OCI-LY1 (cell line): ENCODE measurements around the gene MUC6.

ENCODE experiments used
- H2AFZ ChIP-seq: fragments of 200-600 bp; sonication (generic), shearing (Covaris generic); 2 replicates; pipeline ENCODE4 v1.6.0; 2014; ENCODE audit warnings: antibody characterized with exemption, mild to moderate bottlenecking, low read length
- H3F3A ChIP-seq: fragments of 200-600 bp; sonication (generic), shearing (Covaris generic); 2 replicates; pipeline ENCODE4 v1.6.0; 2014; ENCODE audit warnings: mild to moderate bottlenecking, antibody characterized with exemption, low read length, moderate library complexity; ENCODE audit not compliant: insufficient read depth
- H3K27ac ChIP-seq: fragments of 200-600 bp; sonication (generic); 2 replicates; pipeline ENCODE4 v1.5.1; 2014; ENCODE audit warnings: low read length, mixed run types, mild to moderate bottlenecking, low read depth; ENCODE audit not compliant: poor library complexity, severe bottlenecking
- H3K27me3 ChIP-seq: fragments of 200-600 bp; sonication (generic); 2 replicates; pipeline ENCODE4 v1.6.0; 2014; ENCODE audit warnings: antibody characterized with exemption, mild to moderate bottlenecking, low read length, moderate library complexity; ENCODE audit not compliant: insufficient read depth
- H3K36me3 ChIP-seq: fragments of 200-600 bp; sonication (generic); 2 replicates; pipeline ENCODE4 v1.6.1; 2014; ENCODE audit warnings: mild to moderate bottlenecking, antibody characterized with exemption, low read length, moderate library complexity, mixed read lengths; ENCODE audit not compliant: insufficient read depth
- H3K4me1 ChIP-seq: fragments of 200-600 bp; sonication (generic); 2 replicates; pipeline ENCODE4 v1.5.1; 2014; ENCODE audit warnings: mild to moderate bottlenecking, low read length, moderate library complexity; ENCODE audit not compliant: insufficient read depth, severe bottlenecking
- H3K4me2 ChIP-seq: fragments of 200-600 bp; sonication (generic), shearing (Covaris generic); 2 replicates; pipeline ENCODE4 v1.6.1; 2014; ENCODE audit warnings: low read length
- H3K4me3 ChIP-seq: fragments of 200-600 bp; sonication (generic); 2 replicates; pipeline ENCODE4 v1.5.1; 2014; ENCODE audit warnings: low read length, low read depth, mild to moderate bottlenecking, mixed read lengths; ENCODE audit not compliant: poor library complexity, severe bottlenecking
- H3K79me2 ChIP-seq: fragments of 200-600 bp; shearing (Covaris generic); 2 replicates; pipeline ENCODE4 v1.6.1; 2016; ENCODE audit warnings: mixed run types, low read length, mixed read lengths; ENCODE audit not compliant: insufficient read depth
- H3K9ac ChIP-seq: fragments of 200-600 bp; sonication (generic), shearing (Covaris generic); 2 replicates; pipeline ENCODE4 v1.6.1; 2014; ENCODE audit warnings: mild to moderate bottlenecking, low read length, mixed read lengths
- H3K9me2 ChIP-seq: fragments of 200-600 bp; sonication (generic), shearing (Covaris generic); 2 replicates; pipeline ENCODE4 v1.6.1; 2014; ENCODE audit warnings: low read depth, mild to moderate bottlenecking, low read length, mixed read lengths
- H3K9me3 ChIP-seq: fragments of 200-600 bp; shearing (Covaris generic); 2 replicates; pipeline ENCODE4 v1.6.1; 2014; ENCODE audit warnings: low read length, mixed read lengths
- H4K20me1 ChIP-seq: fragments of 200-600 bp; sonication (generic), shearing (Covaris generic); 2 replicates; pipeline ENCODE4 v1.6.0; 2016; ENCODE audit warnings: mild to moderate bottlenecking, low read length; ENCODE audit not compliant: insufficient read depth
- EZH2 ChIP-seq: fragments of 200-600 bp; sonication (generic), shearing (Covaris generic); IDR thresholded peaks from 2 replicates; pipeline ENCODE4 v1.8.0; 2017; ENCODE audit warnings: borderline replicate concordance, mixed run types, mild to moderate bottlenecking, antibody characterized with exemption, low read length, moderate library complexity, mixed read lengths
- TF ChIP-seq, protein P1 (sequence below): fragments of 200-600 bp; sonication (generic), shearing (Covaris generic); IDR thresholded peaks from 2 replicates; pipeline ENCODE4 v1.5.1; 2017; ENCODE audit warnings: mild to moderate bottlenecking, antibody characterized with exemption, low read length, moderate library complexity, mixed read lengths

MUC6 gene

DNA sequence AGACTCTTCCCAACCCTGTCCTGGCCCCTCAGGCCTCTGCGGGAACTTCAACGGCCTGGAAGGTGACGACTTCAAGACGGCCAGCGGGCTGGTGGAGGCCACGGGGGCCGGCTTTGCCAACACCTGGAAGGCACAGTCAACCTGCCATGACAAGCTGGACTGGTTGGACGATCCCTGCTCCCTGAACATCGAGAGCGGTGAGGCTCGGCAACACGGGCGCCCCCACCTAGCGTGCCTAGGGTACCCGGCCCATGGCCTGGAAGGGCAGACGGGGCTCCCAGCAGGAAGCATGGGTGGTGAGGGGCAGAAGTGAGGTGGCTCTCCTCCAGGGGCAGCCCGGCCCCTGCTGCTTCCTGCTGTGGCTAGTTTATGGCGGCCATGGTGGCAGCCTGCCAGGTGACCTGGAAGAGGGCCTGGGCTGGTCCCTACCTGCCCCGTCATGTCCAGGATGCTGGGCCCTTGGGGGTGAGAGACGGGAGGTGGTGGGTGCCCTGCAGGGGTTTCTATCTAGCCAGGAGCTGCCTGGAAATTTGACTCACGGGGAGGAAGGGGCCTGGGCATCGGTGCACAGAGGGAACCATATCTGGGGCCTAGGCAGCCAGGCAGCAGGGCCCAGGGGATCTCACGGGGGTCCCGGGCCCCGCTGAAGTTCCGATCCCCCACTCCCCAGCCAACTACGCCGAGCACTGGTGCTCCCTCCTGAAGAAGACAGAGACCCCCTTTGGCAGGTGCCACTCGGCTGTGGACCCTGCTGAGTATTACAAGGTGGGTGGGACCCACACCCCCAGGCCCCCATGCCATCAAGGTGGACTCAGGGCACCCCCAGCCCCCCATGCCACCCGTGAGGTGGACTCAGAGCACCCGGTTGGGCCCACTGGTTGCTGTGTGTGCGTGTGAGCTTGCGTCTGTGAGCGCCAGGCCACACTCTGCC is 47.4 kb upstream of the MUC6 start:
- Histone ChIP-seq H3K9ac (no peak overlapping the region), H3K79me2 (no peaks in the 10 kb centered on the region), H3K4me1 (no peaks in the 10 kb centered on the region), H3K9me3 (no peaks in the 10 kb centered on the region), H3K4me2 (no peak overlapping the region), H3K36me3 (no peaks in the 10 kb centered on the region), H3K4me3 (no peak overlapping the region), H3K27me3 (no peaks in the 10 kb centered on the region), H3F3A (no peaks in the 10 kb centered on the region), H4K20me1 (no peaks in the 10 kb centered on the region), H3K9me2 (no peaks in the 10 kb centered on the region), H2AFZ (no peak overlapping the region), H3K27ac (no peak overlapping the region)
- TF ChIP-seq EZH2 = no peak
- TF ChIP-seq, protein P1, sequence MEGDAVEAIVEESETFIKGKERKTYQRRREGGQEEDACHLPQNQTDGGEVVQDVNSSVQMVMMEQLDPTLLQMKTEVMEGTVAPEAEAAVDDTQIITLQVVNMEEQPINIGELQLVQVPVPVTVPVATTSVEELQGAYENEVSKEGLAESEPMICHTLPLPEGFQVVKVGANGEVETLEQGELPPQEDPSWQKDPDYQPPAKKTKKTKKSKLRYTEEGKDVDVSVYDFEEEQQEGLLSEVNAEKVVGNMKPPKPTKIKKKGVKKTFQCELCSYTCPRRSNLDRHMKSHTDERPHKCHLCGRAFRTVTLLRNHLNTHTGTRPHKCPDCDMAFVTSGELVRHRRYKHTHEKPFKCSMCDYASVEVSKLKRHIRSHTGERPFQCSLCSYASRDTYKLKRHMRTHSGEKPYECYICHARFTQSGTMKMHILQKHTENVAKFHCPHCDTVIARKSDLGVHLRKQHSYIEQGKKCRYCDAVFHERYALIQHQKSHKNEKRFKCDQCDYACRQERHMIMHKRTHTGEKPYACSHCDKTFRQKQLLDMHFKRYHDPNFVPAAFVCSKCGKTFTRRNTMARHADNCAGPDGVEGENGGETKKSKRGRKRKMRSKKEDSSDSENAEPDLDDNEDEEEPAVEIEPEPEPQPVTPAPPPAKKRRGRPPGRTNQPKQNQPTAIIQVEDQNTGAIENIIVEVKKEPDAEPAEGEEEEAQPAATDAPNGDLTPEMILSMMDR = no peak

DNA sequence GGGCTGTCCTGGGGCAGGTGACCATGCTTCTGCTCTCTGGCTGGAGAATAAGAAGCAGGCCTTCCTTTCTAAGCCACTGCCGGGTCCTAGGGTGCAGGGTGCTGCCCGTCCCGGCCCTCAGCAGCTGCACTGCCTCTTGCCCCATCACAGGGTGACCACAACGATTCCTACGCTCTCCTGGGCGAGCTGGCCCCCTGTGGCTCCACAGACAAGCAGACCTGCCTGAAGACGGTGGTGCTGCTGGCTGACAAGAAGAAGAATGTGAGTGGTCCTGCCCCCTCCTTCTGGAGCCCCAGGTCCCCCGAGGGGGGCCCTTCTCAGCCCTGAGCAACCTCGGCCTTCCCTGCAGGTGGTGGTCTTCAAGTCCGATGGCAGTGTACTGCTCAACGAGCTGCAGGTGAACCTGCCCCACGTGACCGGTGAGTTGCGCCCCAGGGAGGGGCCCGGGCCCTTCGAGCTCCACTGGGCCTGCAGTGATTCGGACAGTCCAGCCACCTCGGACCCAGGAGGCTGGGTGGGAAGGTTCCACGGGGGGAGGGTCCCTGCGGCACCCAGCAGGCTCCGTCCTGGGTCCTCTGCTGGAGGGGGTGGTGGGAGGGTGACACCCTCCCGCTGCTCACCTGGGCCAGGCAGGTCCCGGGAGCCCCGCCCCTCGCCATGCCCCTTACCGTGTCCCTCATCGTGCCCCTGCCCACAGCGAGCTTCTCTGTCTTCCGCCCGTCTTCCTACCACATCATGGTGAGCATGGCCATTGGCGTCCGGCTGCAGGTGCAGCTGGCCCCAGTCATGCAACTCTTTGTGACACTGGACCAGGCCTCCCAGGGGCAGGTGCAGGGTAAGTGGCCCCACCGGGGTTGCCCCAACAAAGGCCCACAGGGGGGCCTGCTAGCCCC is 46.5 kb upstream of the MUC6 start:
- no peak overlapping the region for H3K4me3 ChIP-seq
- no peaks in the 10 kb centered on the region for H3K36me3 ChIP-seq
- H2AFZ ChIP-seq = no peak overlapping the region
- no peaks in the 10 kb centered on the region for H4K20me1 ChIP-seq
- no peaks in the 10 kb centered on the region for H3K4me1 ChIP-seq
- no peaks in the 10 kb centered on the region for H3K79me2 ChIP-seq
- no peak overlapping the region for H3K27ac ChIP-seq
- no peak overlapping the region for H3K9ac ChIP-seq
- no peak overlapping the region for H3K4me2 ChIP-seq
- no peaks in the 10 kb centered on the region for H3F3A ChIP-seq
- H3K27me3 ChIP-seq = no peaks in the 10 kb centered on the region
- H3K9me3 ChIP-seq = no peaks in the 10 kb centered on the region
- no peaks in the 10 kb centered on the region for H3K9me2 ChIP-seq
- TF ChIP-seq EZH2 = no peak
- TF ChIP-seq, protein P1 = no peak

DNA sequence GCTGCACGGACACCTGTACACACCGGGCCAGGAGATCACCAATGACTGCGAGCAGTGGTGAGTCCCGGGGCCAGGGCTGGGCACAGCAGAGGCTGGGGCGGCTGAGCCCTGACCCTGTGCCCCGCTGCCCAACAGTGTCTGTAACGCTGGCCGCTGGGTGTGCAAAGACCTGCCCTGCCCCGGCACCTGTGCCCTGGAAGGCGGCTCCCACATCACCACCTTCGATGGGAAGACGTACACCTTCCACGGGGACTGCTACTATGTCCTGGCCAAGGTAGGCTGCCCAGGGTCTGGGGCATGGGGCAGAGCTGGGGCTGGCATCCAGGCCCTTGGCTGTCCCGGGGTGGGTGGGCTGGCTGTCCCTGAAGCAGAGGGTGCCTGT is 45.8 kb upstream of the MUC6 start:
- no peak for TF ChIP-seq EZH2
- TF ChIP-seq, protein P1 = no peak
- Histone ChIP-seq H3K4me3 (no peak overlapping the region), H3K4me2 (no peak overlapping the region), H3K9ac (no peak overlapping the region), H3K9me3 (no peaks in the 10 kb centered on the region), H4K20me1 (no peaks in the 10 kb centered on the region), H3K9me2 (no peaks in the 10 kb centered on the region), H3K27me3 (no peaks in the 10 kb centered on the region), H3K36me3 (no peaks in the 10 kb centered on the region), H2AFZ (no peak overlapping the region), H3K79me2 (no peaks in the 10 kb centered on the region), H3K27ac (no peak overlapping the region), H3F3A (no peaks in the 10 kb centered on the region), H3K4me1 (no peaks in the 10 kb centered on the region)
